Measurements from ENCODE around the gene BABAM2.

Gene BABAM2

DNA sequence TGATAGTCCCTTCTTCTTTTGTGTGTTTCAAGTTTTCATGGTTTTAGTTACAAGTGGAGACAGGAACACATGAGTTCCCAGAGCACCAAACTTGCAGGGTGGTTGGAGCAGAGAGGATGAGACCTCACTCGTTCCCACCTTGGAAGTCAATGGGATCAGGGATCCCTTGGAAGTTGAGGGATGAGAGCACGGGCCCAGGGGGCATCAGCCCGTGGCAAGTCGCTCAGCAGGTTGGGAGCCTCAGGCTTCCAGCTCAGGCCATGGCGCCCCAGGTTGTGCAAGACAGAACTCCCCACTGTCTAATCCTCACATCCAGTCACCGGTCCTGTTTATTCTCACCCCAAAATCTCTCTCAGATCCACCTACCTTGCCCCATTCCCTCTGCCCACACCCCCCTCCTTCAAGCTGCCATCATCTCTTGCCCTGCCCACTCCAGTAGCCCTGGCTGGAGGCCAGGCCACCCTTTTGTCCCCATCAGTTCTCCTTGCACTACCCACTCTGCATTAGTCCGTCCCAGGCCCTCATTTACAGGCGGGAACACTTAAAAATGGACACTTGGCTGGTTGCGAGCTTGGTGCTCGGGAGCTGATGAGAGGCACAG is 464.5 kb downstream of the BABAM2 start:
- no peak for DNase-seq

DNA sequence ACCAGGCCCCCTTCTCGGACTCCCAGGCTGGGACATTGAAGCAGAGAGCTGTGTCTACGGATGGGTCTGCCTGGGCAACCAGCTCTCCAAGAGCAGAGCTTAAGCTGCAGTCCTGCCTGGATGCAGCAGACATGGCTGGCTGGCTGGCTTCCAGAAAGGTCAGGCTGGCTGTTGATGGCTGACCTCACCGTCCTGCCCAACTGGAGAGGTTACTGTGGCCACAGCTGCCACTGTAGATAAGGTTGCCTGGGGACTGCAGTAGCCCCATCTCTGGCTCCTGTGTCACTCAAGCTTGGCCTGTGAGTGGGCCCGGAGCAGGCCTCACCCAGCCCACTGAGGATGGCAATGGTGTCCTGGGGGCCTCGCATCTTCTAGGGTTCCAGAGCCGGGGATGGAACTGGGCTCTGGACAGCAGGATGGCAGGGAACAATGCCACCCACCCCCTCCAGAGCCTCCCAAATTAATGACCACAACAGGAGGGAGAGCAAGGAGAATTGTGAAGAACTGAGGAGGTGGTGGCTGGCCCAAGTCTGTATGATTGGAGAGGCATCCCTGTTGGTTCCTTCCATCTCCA is 465.1 kb downstream of the BABAM2 start:
- DNase-seq, result peak in 1 of 56 donors; percentile 18

DNA sequence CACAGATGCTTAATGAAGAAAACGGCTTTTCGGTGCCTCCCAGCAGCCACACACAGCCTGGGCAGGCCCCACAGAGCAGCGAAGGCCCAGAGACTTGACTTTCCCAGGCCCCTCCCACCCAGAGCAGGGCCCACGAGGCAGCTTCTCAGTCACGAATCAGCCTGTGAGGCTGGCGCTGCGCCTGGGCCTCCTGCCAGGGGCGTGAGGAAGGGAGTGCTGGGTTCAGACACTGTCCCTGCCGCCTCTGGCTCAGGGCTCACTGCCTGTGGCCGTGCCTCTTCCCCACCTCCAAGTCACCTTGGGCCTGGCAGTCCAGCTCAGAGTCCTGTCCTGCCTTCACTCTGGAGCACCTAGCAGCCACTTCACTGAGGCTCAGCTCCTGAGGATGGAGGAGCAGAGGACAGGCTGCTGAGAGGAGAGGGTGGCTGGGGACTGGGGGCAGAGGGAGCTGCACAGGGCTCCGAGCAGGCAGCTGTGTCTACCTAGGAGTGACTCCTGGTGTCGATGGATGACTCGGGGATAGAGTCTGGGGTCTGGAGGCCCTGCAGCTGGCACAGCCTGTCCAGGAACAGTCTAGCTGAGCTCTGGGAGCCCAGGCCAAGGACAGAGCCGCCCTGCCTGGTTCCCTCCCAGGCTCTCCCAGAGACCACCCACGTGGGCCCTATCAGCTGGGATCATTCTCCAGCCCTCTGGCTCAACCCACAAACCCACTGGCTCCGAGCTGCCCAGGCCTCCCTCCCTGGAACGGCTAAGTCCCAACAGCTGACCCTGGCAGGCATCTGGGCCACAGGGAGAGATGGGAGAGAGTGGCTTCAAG is 465.8 kb downstream of the BABAM2 start:
- peak in 32 of 56 donors; percentile 3 to 66 (median 35) for DNase-seq

DNA sequence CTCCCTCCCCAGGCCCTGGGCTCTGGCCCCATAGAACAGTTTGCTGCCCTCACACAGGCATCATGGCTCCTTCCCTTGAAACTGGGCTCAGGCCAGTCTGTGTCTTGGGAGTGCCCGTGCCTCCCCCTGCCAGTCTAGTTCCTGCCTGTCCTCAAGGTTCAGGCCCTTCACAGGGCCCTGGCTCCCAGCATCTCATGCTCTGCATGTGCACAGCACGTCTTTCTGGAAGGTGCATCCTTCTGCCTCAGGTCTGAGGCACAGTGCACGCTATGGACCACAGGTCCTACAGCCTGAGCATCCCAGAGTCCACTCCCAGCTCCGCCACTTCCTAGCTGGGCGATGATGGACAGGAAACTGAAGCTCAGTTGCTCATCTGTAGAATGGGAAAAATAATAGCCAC is 466.5 kb downstream of the BABAM2 start:
- DNase-seq, result no peak

DNA sequence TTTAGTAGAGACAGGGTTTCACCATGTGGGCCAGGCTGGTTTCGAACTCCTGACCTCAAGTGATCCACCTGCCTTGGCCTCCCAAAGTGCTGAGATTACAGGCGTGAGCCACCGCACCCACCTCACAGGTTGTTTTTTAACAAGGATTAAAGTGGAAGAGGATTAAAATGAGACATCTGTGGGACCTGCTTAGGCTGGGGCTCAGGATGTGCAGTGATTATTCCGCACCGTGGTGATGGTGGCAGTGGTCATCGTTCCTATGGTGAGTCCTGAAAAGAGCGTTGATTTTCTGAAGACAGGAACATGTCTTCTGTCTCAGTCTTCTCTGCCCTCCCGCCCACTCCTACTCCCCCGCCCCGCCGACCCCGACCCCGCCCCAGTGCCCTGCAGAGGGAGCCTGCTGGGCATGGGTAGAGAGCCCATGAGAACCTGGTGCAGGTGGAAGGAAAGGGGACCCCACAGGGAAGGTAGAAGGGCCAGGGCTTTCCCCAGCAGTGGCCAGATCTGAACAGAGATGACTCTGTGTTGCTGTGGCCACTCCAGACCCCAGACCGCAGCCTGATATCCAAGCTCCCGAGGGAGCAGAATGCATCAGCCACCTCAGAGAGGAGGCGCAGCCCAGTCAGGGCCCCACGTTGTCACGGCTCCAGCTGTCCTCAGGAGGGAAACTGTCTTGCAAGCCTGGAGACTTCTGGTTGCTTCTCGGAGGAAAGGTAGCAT is 467.6 kb downstream of the BABAM2 start:
- no peak for DNase-seq

DNA sequence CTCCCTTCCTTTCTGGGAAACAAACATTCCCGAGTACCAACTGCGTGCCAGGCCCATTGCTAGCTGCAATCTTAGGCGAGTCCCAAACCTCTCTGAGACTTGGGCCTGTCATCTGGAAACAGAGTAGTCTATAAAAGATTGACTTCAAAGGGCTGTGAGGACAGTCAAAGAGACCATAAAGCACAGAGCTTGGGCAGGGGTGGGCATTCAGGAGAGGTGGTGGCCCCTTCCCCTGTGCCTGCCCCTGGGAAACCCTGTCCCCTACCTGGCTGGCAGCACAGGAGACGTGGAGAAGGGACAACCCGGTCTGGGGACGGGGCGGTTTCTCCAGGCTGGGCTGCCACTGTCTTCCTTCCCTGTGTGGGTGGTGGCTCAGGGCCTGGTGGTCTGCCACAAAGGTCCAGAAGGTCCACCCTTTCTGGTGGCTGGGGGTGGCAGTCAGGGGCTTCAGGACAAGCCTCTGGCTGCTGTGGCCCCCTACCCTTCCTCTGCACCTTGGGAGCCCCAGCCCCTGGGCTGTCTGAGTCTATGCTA is 468.2 kb downstream of the BABAM2 start:
- no peak for DNase-seq

DNA sequence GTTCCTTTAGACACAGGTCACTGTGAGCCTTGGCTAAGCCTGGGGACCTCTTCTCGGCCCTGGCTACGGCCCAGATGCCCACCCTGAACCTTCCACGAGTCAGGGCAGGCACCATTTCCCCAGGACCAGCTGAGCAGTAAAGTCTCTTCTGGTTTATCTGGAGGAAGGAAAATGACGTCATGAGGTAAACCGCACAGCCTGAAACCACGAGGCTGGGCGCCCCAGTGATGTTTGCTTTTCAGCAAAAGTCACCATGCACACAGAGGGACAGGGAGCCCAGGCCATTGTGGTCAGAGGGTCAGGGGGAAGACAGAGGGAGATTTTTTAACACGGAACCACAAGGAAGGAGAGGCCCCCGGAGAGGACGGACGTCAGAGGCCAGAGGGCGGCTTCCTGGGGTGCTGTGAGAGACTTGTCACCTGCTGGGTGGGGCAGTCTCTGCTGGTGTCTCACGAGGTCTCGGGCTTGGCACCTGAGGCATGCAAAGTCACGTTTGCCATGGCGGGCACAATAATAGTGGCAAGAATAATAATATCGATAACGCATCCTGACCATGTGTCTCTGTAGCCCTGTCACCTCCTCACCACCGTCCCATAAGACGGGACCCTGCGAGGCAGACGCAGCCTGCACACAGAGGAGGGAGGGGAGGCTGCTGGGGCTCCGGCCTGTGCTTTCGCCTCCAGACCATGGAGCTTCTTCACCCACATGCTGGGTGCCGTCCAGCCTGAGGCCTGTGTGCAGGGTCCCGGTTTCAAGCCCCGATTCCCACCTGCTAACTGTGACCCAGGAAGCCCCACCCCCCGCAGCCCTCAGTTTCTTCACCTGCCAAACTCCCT is 468.9 kb downstream of the BABAM2 start:
- DNase-seq, result peak in 11 of 56 donors; percentile 8 to 33 (median 19)

DNA sequence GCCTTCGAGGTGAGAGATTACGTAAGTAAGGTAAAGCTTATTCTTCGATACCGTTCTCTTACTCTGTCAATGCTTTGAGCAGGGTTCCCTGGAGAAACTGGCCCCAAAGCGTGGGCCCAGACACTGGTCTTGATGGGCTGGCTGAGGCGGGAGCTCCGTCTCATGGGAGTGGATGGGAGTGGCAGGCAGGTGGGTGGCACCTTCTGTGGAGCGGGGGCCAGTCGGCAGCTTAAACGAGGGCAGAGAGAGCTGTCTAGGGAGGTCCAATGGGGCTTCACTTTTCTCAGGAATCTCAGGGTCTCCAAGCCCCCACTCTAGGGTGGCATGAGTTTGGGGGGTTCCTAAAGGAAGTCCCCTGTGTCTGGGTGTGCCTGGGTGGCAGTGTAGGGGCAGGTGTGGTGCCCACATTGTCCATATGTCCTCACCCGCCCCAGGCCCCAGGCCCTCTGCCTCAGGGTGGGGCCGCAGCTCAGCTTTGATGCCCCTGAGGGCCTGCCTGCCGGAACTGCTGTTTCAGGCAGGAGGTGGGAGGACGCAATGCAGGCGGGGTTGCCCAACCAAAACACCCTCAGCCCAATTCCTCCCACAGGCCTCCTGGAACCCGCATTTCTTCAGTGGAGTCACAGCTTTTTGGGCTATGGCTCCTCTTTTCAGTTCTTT is 469.7 kb downstream of the BABAM2 start:
- DNase-seq, result no peak

DNA sequence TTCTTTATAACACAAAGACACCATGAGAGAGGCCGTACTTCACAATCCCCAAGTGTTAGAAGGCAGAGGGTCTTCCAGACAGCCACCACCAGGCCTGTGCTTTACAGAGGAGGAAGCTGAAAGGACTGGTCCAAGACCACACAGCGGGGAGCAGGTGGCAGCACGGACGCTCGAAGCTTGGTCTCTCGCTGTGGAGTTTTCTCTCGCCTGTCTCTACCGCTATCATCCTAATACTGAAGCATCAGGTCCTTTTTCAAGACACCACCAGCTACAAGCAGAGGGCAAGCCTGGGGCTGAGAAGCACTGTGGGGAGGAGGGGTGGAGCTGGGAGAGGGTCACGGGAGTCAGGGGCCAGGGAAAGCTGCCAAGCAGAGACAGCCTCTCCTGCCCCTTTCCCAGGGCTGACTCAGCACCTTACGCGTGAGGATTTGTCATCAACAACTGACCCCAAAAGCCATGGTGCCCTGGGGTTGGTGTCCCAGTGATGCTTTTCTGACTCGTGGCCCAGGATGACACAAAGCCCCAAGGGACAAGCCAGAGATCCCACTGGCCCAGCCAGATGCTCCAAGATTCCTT is 470.3 kb downstream of the BABAM2 start:
- no peak for DNase-seq

DNA sequence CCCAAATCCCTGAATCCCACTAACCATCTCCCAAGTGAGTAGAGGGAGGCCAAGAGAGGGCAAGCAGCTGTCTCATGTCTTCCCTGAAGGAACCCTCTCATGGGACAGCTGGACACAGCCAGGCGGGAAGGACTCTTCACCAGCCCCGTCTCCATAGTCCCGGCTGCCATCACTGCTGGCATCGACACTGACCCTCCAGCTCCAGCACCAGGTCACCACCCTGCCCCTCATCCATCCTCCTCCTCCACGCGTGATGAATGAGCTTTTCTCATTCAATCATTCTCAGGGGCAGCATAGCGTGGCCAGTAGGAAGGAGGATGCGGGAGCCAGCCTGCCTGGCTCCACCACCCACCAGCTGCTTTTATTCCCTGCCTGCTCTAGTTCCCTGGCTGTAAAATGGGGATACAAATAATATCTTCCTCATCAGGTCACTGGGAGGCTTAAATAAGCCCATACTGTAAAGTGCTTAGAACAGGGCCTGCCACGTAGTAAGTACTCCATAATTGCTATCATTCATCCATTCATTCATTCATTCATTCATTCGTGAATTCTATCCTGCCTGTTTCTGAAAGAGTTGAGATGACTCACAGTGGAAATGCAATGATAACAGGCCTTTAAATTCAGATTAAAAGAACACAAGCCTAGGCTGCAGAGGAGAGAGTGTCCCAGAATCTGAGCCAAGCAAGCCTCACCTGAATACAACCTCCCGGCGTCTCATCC is 471.6 kb downstream of the BABAM2 start:
- no peak for DNase-seq

DNA sequence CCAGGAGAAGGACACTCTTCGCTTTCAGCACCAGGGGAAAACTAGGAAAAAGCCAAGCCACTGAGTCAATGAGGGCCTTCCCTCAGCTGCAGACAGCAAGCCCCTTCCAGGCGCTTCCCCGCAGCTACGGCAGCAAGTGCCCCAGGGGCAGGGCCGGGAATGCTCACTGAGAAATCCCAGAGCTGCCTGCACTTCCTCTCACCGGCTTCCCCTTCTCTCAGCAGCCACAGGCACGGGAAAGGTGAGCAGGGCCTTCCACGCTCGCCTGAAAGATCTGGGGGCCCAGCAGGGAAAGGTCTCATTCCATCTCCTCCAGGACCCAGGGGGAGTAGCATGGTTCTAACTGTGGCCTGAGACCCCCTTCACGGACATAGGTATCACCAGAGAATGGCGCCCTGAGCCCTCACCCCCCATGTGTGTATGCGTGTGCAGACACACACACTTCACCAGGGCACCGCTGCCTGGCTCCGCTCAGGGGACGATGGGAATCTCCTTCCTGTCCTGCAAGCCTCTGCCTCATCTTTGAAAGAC is 472.5 kb downstream of the BABAM2 start:
- DNase-seq, result no peak

DNA sequence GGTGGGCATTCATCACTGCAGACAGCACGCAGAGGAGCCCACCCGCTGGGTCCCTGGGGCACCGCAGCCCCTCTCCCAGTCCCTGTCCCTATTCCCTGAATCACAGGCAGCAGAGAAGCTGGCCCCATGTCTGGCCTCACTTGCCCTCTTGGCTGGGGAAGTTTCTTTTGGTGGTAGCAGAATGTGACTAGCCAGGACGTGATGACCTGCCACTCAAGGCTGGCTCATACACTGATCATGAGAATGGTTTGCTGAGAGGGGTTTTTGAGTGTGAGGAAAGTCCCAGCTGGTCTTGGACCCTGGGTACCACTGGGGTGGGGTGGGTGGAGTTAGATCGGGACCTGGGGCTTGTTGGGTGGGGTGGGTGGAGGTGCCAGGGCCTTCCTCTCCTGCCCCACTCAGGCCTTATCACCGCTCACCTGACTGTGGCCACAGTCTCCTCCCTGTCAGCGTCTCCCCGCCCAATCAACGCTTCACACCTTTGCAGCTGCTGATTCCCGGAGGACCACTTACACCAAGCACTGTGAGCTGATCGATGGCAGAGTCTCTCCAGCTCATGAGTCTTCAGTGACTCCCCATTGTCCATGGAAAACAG is 473.3 kb downstream of the BABAM2 start:
- no peak for DNase-seq

DNA sequence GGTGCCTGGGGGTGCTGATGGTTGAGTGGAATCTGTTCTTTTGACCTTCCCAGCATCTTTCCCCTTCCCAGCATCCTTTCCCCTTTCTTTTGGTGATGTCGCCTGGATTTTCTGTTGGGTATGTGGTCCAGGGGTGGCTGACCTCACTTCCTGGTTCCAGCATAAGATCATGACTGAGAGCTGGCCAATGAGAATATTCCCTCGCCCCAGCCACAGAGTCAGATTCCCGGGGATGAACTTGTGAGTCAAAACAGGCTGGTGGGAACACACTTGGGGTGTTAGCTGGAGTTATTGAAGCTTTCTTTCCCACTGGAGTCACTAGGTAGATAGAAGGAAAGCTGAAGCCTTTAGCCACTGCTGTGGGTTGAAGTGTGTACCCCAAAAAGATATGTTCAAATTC is 474.1 kb downstream of the BABAM2 start:
- no peak for DNase-seq

DNA sequence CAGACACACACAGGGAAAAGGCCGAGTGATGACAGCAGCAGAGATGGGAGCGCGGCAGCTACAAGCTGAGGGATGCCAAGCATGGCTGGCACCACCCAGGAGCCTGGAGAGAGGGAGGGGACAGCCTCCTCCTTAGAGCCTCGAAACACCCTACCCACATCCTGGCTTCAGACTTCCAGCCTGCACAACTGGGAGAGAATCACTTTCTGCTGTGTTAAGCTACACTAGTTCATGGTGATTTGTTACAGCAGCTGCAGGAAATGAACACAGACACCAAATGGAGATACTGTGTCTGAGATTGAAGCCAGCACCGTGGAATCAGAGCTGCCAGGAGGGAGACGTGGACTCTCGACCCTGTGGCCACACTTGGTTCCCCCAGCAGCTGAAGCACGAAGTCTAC is 474.6 kb downstream of the BABAM2 start:
- no peak for DNase-seq

DNA sequence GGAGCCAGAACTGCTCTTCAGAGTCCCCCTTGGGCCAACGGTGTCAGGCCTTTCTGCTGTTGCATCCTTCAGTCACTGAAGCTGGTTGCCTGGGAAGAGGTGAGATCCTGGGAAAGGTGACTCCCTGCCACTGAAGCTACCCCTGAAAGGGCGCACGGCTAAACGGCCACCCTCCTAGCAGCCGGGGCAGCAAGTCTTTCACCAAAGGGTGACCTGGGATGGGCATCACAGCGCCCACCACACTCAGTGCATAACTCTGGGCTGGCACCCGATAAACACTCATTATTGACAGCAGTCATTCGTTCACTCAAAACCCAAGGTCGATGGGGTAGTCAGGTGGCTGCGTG is 475.6 kb downstream of the BABAM2 start:
- no peak for DNase-seq

DNA sequence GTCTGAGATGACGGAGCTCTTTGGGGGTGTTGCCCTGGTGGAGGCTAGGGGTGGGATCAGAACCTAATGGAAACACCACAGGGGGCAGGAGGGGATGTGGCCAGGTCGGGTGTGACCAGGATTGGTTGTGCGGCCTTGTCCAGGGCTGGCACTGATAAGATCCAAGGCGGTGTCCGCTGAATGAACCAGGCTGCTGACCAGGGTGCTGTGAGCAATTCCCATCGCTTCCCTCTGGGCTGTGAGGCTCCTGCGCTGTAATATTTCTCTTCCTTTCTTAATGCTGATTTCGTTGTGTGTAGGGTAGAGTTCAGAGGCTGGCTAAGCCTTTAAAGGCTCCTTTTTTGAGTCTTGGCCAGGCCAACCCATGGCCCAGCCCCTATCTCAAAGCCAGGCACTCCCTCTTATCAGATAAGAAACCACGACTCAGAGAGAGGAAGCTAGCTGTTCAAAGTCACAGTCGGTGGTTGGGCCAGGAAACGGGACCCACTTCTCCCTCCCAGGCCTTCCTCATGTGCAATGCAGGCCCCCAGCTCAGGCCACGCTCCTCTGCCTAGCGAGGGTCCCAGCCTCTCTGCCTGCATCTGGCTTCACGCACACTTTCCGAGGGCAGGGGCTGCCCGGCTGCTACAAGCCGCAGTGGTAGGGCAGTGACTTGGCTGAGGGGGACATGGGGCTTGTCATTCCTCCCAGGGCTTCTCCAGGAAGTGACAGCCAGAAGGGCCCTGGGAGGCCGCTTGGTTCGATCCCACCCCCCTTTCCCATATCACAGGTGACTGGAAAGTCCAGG is 476.2 kb downstream of the BABAM2 start:
- DNase-seq, result no peak

DNA sequence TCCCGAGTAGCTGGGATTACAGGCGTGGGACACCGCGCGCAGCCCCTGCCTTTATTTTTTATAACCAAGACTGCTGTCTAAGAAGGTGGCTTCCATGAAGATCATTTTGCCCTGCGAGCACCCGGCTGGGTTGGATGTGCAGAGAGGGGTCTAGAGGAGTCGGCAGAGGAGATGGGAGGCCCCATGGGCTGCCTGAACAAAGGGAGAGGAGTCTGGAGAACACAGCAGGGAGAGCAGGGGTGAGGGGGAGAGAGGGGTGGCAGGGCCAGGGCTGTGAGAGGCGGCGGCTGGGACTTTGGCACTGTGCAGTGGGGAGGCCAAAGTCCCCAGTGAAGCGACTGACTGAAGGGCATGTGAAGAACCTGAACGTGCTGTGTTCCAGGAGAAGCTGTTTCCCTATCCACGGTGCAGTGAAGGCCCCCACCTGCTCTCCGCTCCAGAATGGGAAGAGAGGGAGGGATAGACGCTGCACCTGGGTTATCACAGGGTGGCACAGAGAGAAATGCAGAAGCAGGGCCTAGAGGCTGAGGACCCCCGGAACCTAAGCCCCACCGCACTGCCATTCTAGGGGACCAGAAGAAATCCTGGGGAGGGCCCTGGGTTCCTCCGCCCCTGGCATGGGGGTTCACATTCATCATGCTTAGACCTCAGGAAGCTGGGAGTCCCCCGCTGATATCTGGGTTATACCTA is 477.3 kb downstream of the BABAM2 start:
- DNase-seq, result no peak

All from amygdala (tissue), 56 donors.